ENCODE measurements around the gene RALGAPA2. TPM values are rescaled to one million over a fixed set of nuclear protein-coding genes. Genes with fewer than 3 reads are reported as not detected.

The RALGAPA2 gene
- polyA plus RNA-seq, 2 of the 4 experiments (the other 2 are of a cell fraction): 4.0 to 4.7 TPM

DNA sequence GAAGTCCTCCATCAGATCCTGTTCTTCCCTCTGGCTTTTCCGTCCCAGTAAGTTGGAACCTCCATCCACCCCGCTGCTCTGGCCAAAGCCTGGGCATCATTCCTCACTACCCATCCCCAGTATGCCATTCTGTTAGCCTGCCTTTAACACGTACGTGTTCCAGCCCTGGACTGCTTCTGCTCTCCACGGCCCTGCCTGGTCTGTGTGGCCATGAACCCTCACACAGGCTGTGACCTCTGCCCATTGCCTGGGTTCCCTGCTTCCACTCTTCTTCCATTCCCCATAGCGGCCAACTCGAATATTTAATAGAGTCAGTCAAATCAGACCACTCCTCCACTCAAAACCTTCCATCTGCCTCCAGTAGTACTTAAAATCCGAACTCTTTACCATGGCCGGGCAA is 29.4 kb downstream of the RALGAPA2 start (continued):
- TF ChIP-seq, protein P1, sequence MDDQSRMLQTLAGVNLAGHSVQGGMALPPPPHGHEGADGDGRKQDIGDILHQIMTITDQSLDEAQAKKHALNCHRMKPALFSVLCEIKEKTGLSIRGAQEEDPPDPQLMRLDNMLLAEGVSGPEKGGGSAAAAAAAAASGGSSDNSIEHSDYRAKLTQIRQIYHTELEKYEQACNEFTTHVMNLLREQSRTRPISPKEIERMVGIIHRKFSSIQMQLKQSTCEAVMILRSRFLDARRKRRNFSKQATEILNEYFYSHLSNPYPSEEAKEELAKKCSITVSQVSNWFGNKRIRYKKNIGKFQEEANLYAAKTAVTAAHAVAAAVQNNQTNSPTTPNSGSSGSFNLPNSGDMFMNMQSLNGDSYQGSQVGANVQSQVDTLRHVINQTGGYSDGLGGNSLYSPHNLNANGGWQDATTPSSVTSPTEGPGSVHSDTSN (IDR thresholded peaks at IDR 0.05): no peak
- no peak for TF ChIP-seq NR3C1 (IDR thresholded peaks at IDR 0.05)
- TF ChIP-seq RAD21 (conservative IDR thresholded peaks at IDR 0.05 in 1 of 2, IDR thresholded peaks at IDR 0.05 in 1 of 2): no peak
- TF ChIP-seq ESRRA (IDR thresholded peaks at IDR 0.05; ENCODE audit: borderline replicate concordance, low read length): no peak
- TF ChIP-seq JUN (IDR thresholded peaks at IDR 0.05): no peak

DNA sequence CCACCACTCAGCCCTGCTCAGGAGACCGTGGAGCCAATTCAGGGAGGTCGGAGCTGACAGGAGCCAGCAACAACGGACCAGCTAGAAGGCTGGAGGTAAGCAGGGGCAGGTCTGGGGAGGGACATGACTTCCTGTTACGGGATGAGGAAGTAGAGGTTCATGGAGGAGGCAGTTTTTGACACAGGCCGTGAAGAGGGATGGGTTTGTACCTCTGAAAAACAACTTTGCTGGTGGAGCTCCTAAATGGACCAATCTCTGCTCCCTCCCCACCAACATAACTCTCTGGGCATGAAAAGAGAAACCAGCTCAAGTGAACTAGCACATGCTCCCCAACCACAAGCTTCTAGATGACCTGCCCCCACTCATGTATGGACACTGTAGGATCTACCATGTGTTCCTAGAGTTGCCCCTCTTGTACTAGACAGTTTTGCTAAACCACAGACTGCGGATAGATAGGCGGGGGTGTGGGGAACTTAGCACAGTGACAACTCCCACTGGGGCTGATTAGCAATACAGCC is 31.4 kb downstream of the RALGAPA2 start:
- POLR2A ChIA-PET: no interaction called here
- DNase-seq (ENCODE audit: low read depth in 1 of 2, low spot score in 1 of 2) (no peak), ATAC-seq (no peak), FAIRE-seq (no peak)
- H3K27ac ChIP-seq: no peak overlapping the region
- 71% methylated on average over 7 of the region's 7 CpGs for WGBS (ENCODE audit: missing lambda C conversion rate)
- no peak overlapping the region for H3K4me2 ChIP-seq
- CTCF ChIA-PET: interaction anchor here (0.7 to 1.4 kb wide), 5 partner anchors 9 to 25 kb away, joined by 3 to 5 read pairs (median 4); no protein-coding TSS in a partner anchor
- no peaks in the 10 kb centered on the region for H3K4me1 ChIP-seq
- H3K4me3 ChIP-seq: no peak overlapping the region
- TF ChIP-seq NR3C1 (IDR thresholded peaks at IDR 0.05) (no peak), MAZ (IDR thresholded peaks at IDR 0.05; ENCODE audit: borderline replicate concordance, low read depth, low read length) (no peak), HMGXB4 (CRISPR knock-in tag; IDR thresholded peaks at IDR 0.05; ENCODE audit: borderline replicate concordance) (no peak), JUNB (IDR thresholded peaks at IDR 0.05) (no peak), BHLHE40 (IDR thresholded peaks at IDR 0.05; ENCODE audit: low read depth, low read length) (no peak), RFX5 (IDR thresholded peaks at IDR 0.05) (no peak), USF2 (IDR thresholded peaks at IDR 0.05) (no peak), CHD2 (IDR thresholded peaks at IDR 0.05; ENCODE audit: low read length, partially characterized antibody) (no peak), FOSL2 (IDR thresholded peaks at IDR 0.05) (no peak), FOSL2 (CRISPR knock-in tag; IDR thresholded peaks at IDR 0.05) (no peak), SREBF2 (IDR thresholded peaks at IDR 0.05) (no peak), ESRRA (IDR thresholded peaks at IDR 0.05; ENCODE audit: borderline replicate concordance, low read length) (no peak), NPAS2 (CRISPR knock-in tag; IDR thresholded peaks at IDR 0.05; ENCODE audit: borderline replicate concordance) (no peak), FOXS1 (CRISPR knock-in tag; IDR thresholded peaks at IDR 0.05) (no peak)
- TF ChIP-seq, protein P2, sequence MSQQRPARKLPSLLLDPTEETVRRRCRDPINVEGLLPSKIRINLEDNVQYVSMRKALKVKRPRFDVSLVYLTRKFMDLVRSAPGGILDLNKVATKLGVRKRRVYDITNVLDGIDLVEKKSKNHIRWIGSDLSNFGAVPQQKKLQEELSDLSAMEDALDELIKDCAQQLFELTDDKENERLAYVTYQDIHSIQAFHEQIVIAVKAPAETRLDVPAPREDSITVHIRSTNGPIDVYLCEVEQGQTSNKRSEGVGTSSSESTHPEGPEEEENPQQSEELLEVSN (IDR thresholded peaks at IDR 0.05; ENCODE audit: borderline replicate concordance, low read depth): no peak
- TF ChIP-seq, protein P3, sequence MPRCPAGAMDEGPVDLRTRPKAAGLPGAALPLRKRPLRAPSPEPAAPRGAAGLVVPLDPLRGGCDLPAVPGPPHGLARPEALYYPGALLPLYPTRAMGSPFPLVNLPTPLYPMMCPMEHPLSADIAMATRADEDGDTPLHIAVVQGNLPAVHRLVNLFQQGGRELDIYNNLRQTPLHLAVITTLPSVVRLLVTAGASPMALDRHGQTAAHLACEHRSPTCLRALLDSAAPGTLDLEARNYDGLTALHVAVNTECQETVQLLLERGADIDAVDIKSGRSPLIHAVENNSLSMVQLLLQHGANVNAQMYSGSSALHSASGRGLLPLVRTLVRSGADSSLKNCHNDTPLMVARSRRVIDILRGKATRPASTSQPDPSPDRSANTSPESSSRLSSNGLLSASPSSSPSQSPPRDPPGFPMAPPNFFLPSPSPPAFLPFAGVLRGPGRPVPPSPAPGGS (IDR thresholded peaks at IDR 0.05): no peak
- TF ChIP-seq, protein P4, sequence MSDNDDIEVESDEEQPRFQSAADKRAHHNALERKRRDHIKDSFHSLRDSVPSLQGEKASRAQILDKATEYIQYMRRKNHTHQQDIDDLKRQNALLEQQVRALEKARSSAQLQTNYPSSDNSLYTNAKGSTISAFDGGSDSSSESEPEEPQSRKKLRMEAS (IDR thresholded peaks at IDR 0.05): no peak
- H3K9me3 ChIP-seq: no peaks in the 10 kb centered on the region
